Stimulated activated CD8-positive, alpha-beta memory T cell treated with anti-CD3 and anti-CD28 coated beads, Interleukin-2, amount 100 ng/mL, for 48 hours (primary cell): ENCODE measurements around the gene KCNQ5.
"Not testable (repeated sequence)": the region's sequence is repeated elsewhere in the genome, so short reads cannot be mapped to it uniquely, and the experiment has no call there.

ENCODE experiments used
- DNase-seq, 2 donors: peaks; one replicate each; pipeline ENCODE4 v3.0.0-alpha.2; 2020; ENCODE audit warnings: low read depth in 2 of 2

KCNQ5 gene

DNA sequence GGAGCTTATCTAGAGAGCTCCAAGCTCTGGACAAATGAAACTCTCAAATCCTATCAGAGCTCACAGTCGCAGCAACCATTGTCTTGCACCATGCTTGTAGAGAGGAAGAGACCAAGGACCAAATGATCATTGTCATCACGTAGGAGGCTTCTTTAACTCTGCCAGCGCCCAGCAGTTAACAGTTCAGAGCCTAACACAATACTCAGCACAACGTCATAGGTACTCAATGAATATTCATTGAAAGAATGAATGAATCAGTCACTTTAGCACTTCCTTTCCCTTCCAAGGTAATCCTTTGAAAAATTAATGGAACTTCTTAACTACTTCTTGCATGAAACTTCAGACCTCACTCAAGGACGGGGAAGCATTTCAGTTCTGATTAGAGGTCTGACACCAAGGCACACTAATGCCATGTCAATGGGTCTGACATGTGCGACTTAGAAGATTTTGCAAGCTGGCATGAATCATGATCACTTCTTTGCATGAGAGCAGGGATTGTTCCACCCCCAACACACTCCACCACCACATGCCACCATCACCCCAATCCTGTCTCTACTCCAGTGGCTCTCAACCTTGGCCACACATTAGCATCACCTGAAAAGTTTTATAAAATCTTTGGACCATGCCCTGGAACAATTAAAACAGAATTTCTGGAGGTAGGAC lies 558.3 kb downstream of the KCNQ5 start:
- DNase-seq, result no peak

GRCh38 chr6:73180763-73181619 lies 559.1 kb downstream of the KCNQ5 start:
- no peak for DNase-seq

- DNase-seq, result no peak
These were observed 560.2 kb downstream of the KCNQ5 start for GRCh38 chr6:73182021-73182607.

DNA sequence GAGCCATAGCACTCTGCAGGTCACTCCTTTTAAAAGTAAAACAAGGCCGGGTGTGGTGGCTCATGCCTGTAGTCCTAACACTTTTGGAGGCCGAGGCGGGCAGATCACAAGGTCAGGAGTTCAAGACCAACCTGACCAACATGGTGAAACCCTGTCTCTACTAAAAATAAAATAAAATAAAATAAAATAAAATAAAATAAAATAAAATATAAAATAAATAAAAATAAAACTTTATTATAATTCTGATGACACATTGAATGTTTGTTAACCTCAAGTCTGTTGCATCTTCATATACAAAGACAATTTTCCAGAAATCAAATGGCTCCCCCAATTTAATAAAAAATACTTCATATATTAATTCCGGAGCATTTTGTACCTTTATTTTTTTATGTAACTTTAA lies 571.4 kb downstream of the KCNQ5 start:
- not testable (repeated sequence) for DNase-seq

- DNase-seq, result no peak
These were observed 572.9 kb downstream of the KCNQ5 start for GRCh38 chr6:73194744-73195143.

DNA sequence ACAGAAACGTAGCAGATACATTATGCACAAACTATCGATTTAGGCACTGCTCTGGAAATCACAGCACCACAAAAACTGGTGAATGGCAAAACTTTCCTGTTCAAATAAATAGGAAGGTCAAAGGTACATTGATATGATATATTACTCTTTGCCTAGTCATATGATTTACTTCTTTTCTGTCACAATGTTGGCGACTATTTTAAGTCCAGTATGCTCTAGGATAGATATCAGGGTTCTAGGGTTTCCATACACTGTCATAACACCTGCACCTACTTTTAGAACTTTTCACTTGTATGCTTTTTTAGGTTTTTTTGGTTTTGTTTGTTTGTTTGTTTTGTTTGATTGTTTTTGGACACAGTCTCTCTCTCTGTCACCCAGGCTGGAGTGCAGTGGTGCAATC lies 578.4 kb downstream of the KCNQ5 start:
- no peak for DNase-seq

GRCh38 chr6:73200735-73201134 lies 578.9 kb downstream of the KCNQ5 start:
- DNase-seq, result no peak

- no peak for DNase-seq
These were observed 581.2 kb downstream of the KCNQ5 start for GRCh38 chr6:73203098-73203497.

DNA sequence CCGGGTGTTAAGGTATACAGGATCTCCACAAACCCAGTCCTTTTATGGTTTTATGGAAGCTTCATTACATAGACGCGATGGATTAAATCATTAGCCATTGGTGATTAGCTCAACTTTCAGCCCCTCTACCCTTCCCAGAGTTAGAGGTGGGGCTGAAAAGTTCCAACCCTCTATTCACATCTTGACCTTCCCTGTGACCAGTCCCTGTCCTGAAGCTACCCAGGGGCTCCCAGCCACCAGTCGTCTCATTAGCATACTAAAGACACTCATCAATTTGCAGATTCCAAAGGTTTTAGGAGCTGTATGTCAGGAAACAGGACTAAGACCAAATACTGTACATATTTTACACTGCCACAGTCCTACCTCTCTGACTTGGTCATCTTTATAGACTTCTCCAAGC lies 582.4 kb downstream of the KCNQ5 start:
- DNase-seq, result no peak

DNA sequence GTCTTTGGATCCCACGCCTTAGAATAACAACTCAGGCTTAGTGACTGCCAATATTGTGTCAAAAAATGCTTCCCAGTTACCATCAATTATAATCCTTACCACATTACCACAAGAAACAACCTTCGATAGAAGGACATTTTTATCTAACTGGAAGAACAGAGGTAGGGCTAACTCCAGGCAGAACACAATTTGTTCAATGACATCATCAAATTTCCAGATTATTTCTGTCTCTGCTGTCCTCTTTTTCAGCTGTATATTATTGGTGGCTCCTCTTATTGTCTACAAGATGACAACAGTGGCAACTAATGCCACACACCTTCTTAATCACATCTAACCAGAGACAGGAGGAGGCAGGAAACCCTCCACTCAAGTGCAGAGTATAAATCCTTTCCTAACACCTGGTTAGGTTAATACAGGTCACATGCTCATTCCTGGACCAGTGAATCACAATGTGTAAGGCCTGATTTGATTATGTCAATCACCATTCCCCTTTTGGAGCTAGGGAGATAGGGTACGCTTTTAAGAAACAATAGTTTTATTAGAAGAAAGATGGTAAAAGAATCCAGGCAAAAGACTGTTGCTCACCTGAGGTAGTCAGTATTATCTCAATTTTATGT lies 585.5 kb downstream of the KCNQ5 start:
- DNase-seq, result no peak

DNA sequence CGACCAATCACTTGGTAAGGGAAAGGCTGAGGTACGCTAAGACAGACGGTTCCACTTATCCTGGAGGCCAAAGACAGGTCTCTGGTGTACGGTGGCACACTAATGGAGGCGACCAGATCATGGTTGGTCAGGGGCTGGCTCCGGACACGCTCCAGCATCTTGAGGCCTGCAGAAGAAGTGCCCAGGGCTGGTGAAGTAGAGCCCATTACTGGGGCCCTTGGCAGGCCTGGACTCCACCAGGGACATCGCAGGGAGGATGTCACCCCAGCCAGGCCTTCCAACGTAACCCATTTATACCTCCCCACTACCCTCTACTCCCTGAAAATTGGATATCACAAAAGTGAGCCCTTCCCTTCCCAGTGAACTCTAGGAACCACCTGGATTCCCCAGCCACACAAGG lies 587.3 kb downstream of the KCNQ5 start:
- DNase-seq, result no peak

DNA sequence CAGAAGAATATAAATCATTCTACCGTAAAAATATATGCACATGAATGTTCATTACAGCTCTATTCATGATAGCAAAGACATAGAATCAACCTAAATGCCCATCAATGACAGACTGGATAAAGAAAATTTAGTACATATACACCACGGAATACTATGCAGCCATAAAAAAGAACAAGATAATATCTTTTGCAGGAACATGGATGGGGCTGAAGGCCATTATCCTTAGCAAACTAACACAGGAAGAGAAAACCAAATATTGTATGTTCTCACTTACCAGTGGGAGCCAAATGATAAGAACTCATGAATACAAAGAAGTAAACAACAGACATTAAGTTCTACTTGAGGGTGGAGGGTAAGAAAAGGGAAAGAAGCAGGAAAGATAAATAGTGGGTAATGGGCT lies 595.0 kb downstream of the KCNQ5 start:
- no peak for DNase-seq

GRCh38 chr6:73225396-73225795 lies 603.5 kb downstream of the KCNQ5 start, which contains the start of gene KHDC1L:
Gene KHDC1L, minus strand, starts transcription at chr6:73225496. Its CDS starts 88 bp downstream, at chr6:73225408.
- DNase-seq, result no peak

DNA sequence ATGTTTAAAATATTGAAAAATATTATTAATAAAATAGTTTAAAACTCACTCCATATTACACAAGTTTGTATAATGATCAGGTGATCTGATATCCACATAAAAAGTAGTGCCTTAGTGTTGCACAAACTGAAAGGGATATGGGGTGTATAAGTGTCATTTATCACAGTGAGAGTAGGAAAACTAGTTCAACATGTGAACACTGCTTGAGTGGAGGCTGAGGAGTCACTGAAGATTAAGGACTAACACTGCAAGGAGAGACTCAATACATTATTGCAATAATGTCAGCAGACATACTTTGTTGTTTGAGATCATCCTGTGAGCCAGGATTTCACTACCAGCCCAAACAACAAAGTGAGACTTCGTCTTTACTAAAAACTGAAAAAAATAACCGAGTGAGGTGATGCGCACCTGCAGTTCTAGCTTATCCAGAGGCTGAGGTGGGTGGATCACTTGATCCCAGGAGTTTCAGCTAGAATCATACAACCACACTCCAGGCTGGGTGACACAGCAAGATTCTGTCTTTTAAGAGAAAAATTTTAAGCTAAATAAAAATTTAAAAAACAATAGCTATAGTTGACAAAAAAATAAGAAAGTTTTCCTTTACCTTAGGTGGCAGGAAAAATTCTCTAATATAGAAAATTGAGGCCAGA lies 605.9 kb downstream of the KCNQ5 start:
- DNase-seq, result no peak

DNA sequence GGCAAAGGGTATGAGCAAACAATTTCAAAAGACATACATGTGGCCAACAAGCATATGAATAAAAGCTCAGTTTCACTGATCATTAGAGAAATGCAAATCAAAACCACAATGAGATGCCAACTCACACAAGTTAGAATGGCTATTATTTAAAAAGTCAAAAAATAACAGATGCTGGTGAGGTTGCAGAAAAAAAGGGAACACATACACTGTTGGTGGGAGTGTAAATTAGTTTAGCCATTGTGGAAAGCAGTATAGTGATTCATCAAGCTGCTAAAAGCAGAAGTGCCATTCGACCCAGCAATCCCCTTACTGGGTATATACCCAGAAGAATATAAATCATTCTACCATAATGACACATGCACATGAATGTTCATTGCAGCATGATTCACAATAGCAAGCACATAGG lies 610.1 kb downstream of the KCNQ5 start:
- no peak for DNase-seq

GRCh38 chr6:73233048-73233447 lies 611.2 kb downstream of the KCNQ5 start:
- no peak for DNase-seq

- DNase-seq, result not testable (repeated sequence)
These were observed 612.1 kb downstream of the KCNQ5 start for GRCh38 chr6:73233971-73234370.

DNA sequence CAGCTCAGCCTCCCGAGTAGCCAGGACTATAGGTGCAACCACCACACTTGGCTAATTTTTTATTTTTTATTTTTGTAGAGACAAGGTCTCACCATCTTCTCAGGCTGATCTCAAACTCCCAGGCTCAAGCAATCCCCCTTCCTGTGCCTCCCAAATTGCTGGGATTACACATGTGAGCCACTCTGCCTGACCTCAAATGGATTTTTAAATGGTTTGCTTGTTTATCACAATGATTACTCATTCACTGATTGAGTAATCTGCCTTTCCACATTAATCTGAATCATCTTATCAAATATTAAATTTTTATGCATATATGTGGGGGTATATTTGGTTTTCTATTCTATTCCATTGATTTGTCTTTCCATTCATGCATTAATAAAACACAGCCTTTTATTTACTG lies 612.9 kb downstream of the KCNQ5 start:
- no peak for DNase-seq

DNA sequence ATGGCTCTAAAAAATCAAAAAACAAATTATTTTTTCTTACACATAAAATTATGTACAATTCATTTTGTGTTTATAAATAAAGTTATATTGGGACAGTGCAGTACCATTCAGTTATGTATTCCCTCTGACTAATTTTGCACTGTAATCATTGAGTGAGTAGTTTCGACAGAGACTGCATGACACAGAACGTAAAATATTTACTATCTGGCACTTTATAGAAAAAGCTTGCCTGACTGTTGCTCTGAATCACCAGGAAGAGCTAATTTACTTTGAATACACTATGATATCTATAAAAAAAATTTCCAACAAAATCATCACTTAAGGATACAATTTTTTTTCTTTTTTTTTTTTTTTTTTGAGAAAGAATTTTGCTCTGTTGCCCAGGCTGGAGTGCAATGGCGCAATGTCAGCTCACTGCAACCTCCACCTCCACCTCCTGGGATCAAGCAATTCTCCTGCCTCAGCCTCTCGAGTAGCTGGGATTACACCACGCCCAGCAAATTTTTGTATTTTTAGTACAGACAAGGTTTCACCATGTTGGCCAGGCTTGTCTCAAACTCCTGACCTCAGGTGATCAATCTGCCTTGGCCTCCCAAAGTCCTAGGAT lies 614.4 kb downstream of the KCNQ5 start:
- no peak for DNase-seq

DNA sequence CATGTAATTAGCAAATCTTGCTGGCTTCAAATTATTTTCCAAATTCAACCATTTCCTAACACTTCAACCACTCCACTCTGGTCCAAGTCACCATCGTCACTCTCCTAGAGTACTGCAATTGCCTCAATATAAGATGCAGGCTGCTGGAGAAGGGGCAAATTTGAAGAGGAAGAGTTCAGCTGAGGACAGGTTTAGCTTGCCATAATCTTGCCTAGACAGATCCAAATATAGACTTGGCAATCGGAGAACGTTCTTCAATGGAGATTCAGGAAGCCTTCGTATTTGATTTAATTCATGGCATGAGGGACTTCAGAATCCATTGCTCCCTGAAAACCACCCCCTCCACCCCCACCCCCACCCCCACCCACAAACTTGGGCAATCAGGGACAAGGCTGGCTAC lies 618.9 kb downstream of the KCNQ5 start:
- no peak for DNase-seq

DNA sequence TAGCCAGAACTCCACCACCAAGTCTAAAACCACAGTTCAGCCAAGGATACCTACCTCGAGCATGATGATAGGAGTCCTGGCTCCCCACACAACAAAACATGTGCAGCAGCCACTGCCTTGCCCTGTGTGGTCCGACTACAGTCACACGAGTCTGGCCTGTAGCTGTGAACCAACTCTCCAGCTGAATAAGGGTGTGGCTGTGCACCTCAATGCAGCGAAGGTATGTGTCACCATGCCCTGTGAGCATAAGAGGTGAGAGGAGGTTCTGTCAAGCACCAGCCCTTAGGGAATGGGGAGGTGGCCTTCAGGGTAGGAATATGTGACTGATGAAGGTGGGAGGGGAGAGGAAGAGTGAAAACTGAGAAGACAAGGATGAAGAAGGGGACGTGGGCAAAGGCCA lies 620.1 kb downstream of the KCNQ5 start:
- no peak for DNase-seq
